Stimulated activated CD8-positive, alpha-beta memory T cell treated with anti-CD3 and anti-CD28 coated beads, Interleukin-7, amount 100 ng/mL, for 4 hours (primary cell): ENCODE measurements around the gene BMF.

Experiments used
- DNase-seq, 2 donors: peaks; one replicate each; pipeline ENCODE4 v3.0.0-alpha.2; 2020; ENCODE audit warnings: low read depth in 2 of 2

Gene BMF

GRCh38 chr15:40048211-40048792, 60.4 kb downstream of the BMF start:
- DNase-seq = no peak

GRCh38 chr15:40047415-40048210, 61.1 kb downstream of the BMF start:
- peak; percentile 35 to 52 for DNase-seq

- DNase-seq = no peak
Measured at GRCh38 chr15:40046721-40047414, 61.8 kb downstream of the BMF start.

GRCh38 chr15:40045572-40046217, 63.0 kb downstream of the BMF start:
- no peak for DNase-seq

- DNase-seq = peak; percentile 71 to 80
Measured at GRCh38 chr15:40044717-40045571, 63.7 kb downstream of the BMF start.

- DNase-seq = no peak
Measured at GRCh38 chr15:40043927-40044716, 64.6 kb downstream of the BMF start.

GRCh38 chr15:40042791-40043320, 65.8 kb downstream of the BMF start:
- DNase-seq = no peak

GRCh38 chr15:40040770-40041169, 67.9 kb downstream of the BMF start:
- no peak for DNase-seq

GRCh38 chr15:40040293-40040635, 68.4 kb downstream of the BMF start:
- no peak for DNase-seq

GRCh38 chr15:40038638-40039543, 69.8 kb downstream of the BMF start, which contains the start of gene SRP14:
Gene SRP14, minus strand, starts transcription at chr15:40039181. Its CDS starts 65 bp downstream, at chr15:40039116.
- DNase-seq = peak; percentile 85 to 91

GRCh38 chr15:40038275-40038637, 70.4 kb downstream of the BMF start:
- DNase-seq = no peak
